A673 (cell line): Measurements from ENCODE around the gene IL21R. TPM values are rescaled to one million over a fixed set of nuclear protein-coding genes. Genes with fewer than 3 reads are reported as not detected.

ENCODE experiments used
- BruUV-seq: library from RNA; stranded (reverse); fragments of 400-500 nt; replicated peaks from 2 replicates; lab custom pipeline; 2021; lab: Mats Ljungman, UMichigan
- CTCF ChIA-PET: fragments of 300-600 bp; sonication (Branson Sonifier 250); formaldehyde crosslinking; loops from one replicate; lab custom pipeline; 2022; ENCODE audit warnings: antibody characterized with exemption; lab: Charles Lee
- POLR2A ChIA-PET: fragments of 300-600 bp; sonication (Branson Sonifier 250); formaldehyde crosslinking; loops from one replicate; lab custom pipeline; 2022; ENCODE audit warnings: antibody characterized with exemption; ENCODE audit not compliant: low non-redundant PET; lab: Charles Lee
- DNase-seq: peaks from one replicate; pipeline ENCODE4 v3.0.0-alpha.2; 2015; ENCODE audit warnings: low spot score
- H3K27ac ChIP-seq: fragments of 200-600 bp; sonication (generic); 2 replicates; pipeline ENCODE4 v1.5.1; 2016; ENCODE audit warnings: mixed run types, low read depth, mild to moderate bottlenecking, mixed read lengths, antibody characterized with exemption, low read length; ENCODE audit not compliant: poor library complexity, severe bottlenecking
- H3K27me3 ChIP-seq: fragments of 200-600 bp; sonication (generic); replicated peaks from 2 replicates; pipeline ENCODE4 v1.6.1; 2017; ENCODE audit warnings: mixed run types, low read depth, mild to moderate bottlenecking, mixed read lengths, antibody characterized with exemption, low read length; ENCODE audit not compliant: insufficient read depth, poor library complexity
- H3K36me3 ChIP-seq: fragments of 200-600 bp; sonication (generic); 2 replicates; pipeline ENCODE4 v1.6.1; 2016; ENCODE audit warnings: mixed run types, mild to moderate bottlenecking, mixed read lengths, antibody characterized with exemption, low read length; ENCODE audit not compliant: insufficient read depth, poor library complexity, severe bottlenecking
- H3K4me1 ChIP-seq: fragments of 200-600 bp; sonication (generic); 2 replicates; pipeline ENCODE4 v1.6.1; 2017; ENCODE audit warnings: mixed run types, mild to moderate bottlenecking, mixed read lengths, antibody characterized with exemption, low read length; ENCODE audit not compliant: insufficient read depth, poor library complexity, severe bottlenecking
- H3K4me3 ChIP-seq: fragments of 200-600 bp; sonication (generic); 2 replicates; pipeline ENCODE4 v1.5.1; 2016; ENCODE audit warnings: low read depth, mixed run types, mild to moderate bottlenecking, mixed read lengths, low read length; ENCODE audit not compliant: poor library complexity, severe bottlenecking
- H3K9me3 ChIP-seq: fragments of 200-600 bp; sonication (generic); 2 replicates; pipeline ENCODE4 v1.6.1; 2016; ENCODE audit warnings: mixed run types, low read depth, mild to moderate bottlenecking, mixed read lengths, antibody characterized with exemption, low read length; ENCODE audit not compliant: poor library complexity, severe bottlenecking
- CTCF ChIP-seq: fragments of 300-800, 200-600 bp; sonication (generic); conservative IDR thresholded peaks from 2 replicates; pipeline ENCODE4 v1.5.1; 2017; ENCODE audit warnings: low read depth, mild to moderate bottlenecking, antibody characterized with exemption, low read length, moderate library complexity, mixed read lengths
- EZH2 ChIP-seq: fragments of 200-600 bp; sonication (generic); IDR thresholded peaks from 2 replicates; pipeline ENCODE4 v1.6.1; 2017; ENCODE audit warnings: borderline replicate concordance, low read depth, mild to moderate bottlenecking, mixed read lengths, antibody characterized with exemption, low read length; ENCODE audit not compliant: poor library complexity, severe bottlenecking
- intact Hi-C: fragments of 100-400 bp; cut with micrococcal nuclease; formaldehyde crosslinking; loops from one replicate; pipeline ENCODE4 v1.10.0; 2022; ENCODE audit not compliant: unreplicated experiment
- total RNA-seq: library from RNA; stranded (reverse); gene quantifications from 2 replicates; pipeline ENCODE4 v1.2.3, GENCODE V29; 2021

Gene IL21R
- total RNA-seq, 1 experiment from 2014 or later = 0.19 TPM

DNA sequence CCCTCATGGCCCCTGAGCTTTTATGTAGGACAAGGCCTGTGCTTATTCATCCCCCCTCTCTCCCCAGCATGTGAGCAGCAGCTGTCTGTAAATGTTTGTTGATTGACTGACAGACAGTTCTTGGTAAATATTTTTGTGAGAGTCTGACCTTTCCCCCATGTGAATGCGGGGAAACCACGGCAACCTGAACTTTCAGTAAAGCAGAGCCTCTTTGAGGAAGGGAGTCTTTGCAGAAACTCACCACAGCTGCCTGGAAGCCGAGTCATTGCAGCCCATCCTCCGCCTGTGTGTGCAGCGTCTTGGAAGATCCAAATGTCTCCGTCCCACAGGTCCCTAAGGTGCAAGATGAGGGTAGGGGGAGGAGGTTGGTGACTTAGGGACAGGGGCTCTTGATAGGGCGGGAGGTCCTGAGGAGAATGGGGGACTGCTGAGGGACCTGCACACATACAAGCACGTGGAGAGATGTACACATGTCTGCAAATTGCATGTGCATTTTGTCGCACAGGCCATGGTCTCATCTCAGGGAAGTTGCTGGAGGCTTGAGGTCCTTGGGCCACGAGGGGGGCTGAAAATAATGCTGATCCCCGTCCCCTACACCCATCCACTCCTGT lies 23.0 kb upstream of the IL21R start:
- Histone ChIP-seq H3K27me3 (no peaks in the 10 kb centered on the region), H3K36me3 (no peaks in the 10 kb centered on the region), H3K4me3 (no peak overlapping the region), H3K4me1 (no peaks in the 10 kb centered on the region), H3K27ac (no peak overlapping the region), H3K9me3 (no peaks in the 10 kb centered on the region)
- no peak for DNase-seq
- TF ChIP-seq EZH2 = no peak
- no peak for TF ChIP-seq CTCF
- intact Hi-C loops = no loop called here
- ChIA-PET POLR2A (no interaction called here), CTCF (no interaction called here)
- no TSS peak for BruUV-seq

- no TSS peak for BruUV-seq
- intact Hi-C loops = no loop called here
Observed at GRCh38 chr16:27379919-27380318, 22.1 kb upstream of the IL21R start.

DNA sequence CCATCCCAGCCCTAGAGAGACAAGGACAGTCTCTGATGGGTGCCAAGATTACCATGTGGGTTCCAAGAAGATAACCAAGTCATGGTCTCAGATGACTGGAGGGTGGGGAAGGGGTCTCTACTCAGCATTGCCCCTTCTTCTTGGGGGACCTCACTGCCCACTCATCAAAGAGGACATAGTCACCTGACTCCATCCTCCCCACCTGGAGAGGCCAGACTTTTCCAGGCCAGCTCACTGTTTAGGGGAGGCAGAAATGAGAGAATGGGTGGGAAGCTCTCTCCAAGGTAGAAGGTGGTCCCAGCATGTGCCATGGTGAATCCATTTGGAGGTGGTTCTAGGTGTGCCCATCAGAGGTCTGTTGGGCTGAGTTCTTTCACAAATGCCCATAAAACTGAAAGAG lies 20.7 kb upstream of the IL21R start:
- no TSS peak for BruUV-seq
- no peaks in the 10 kb centered on the region for H3K9me3 ChIP-seq
- no peak overlapping the region for H3K4me3 ChIP-seq
- H3K36me3 ChIP-seq = no peaks in the 10 kb centered on the region
- no peaks in the 10 kb centered on the region for H3K27me3 ChIP-seq
- POLR2A ChIA-PET = no interaction called here
- no peaks in the 10 kb centered on the region for H3K4me1 ChIP-seq
- H3K27ac ChIP-seq = no peak overlapping the region
- DNase-seq = no peak
- TF ChIP-seq CTCF (no peak), EZH2 (no peak)
- intact Hi-C loops = no loop called here
- CTCF ChIA-PET = no interaction called here

More at GRCh38 chr16:27379919-27380318, 22.1 kb upstream of the IL21R start:
- H3K27me3 ChIP-seq = no peaks in the 10 kb centered on the region
- H3K36me3 ChIP-seq = no peaks in the 10 kb centered on the region
- no peak for TF ChIP-seq EZH2
- TF ChIP-seq CTCF = no peak
- no peaks in the 10 kb centered on the region for H3K4me1 ChIP-seq
- no peaks in the 10 kb centered on the region for H3K9me3 ChIP-seq
- ChIA-PET CTCF (no interaction called here), POLR2A (no interaction called here)
- no peak for DNase-seq
- H3K4me3 ChIP-seq = no peak overlapping the region
- H3K27ac ChIP-seq = no peak overlapping the region
